Measurements from ENCODE around the gene IL19. TPM values are rescaled to one million over a fixed set of nuclear protein-coding genes. Genes with fewer than 3 reads are reported as not detected.

Gene IL19
- total and polyA plus RNA-seq, 4 donors, result 0.10 to 0.68 (median 0.12) TPM; not detected in 1

DNA sequence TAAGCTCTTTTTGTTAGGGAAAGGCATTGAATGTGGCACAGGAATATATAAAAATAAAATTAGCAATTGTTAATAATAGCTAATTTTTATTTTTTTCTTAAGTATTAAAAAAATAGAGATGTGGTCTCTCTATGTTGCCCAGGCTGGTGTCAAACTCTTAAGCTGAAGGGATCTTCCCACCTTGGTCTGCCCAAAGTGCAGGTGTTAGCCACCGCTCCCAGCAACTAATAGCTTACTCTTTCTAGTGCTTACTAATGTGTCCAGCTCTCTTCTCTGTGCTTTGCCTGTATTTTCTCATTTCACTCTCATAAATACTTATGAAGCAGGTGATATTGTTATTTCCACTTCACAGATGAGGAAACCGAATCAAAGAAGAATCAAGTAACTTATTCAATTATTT, 113.3 kb downstream of the IL19 start:
- H3K36me3 ChIP-seq (ENCODE audit: control insufficient read depth in 4 of 4, insufficient read depth in 4 of 4, low read length in 4 of 4), result no peaks in the 10 kb centered on the region
- TF ChIP-seq, protein P1, sequence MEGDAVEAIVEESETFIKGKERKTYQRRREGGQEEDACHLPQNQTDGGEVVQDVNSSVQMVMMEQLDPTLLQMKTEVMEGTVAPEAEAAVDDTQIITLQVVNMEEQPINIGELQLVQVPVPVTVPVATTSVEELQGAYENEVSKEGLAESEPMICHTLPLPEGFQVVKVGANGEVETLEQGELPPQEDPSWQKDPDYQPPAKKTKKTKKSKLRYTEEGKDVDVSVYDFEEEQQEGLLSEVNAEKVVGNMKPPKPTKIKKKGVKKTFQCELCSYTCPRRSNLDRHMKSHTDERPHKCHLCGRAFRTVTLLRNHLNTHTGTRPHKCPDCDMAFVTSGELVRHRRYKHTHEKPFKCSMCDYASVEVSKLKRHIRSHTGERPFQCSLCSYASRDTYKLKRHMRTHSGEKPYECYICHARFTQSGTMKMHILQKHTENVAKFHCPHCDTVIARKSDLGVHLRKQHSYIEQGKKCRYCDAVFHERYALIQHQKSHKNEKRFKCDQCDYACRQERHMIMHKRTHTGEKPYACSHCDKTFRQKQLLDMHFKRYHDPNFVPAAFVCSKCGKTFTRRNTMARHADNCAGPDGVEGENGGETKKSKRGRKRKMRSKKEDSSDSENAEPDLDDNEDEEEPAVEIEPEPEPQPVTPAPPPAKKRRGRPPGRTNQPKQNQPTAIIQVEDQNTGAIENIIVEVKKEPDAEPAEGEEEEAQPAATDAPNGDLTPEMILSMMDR (IDR thresholded peaks at IDR 0.05; ENCODE audit: control extremely low read depth, extremely low read depth), result no peak
- H3K27ac ChIP-seq (ENCODE audit: low read depth in 1 of 2, low read length in 1 of 2), result no peak overlapping the region
- ATAC-seq (ENCODE audit: insufficient read depth, low FRiP score) (no peak), DNase-seq (no peak)
- H3K4me3 ChIP-seq, result no peak overlapping the region
- H3K4me1 ChIP-seq (ENCODE audit: control insufficient read depth in 5 of 5, insufficient read depth in 5 of 5, low read length in 5 of 5), result no peaks in the 10 kb centered on the region
- H3K9ac ChIP-seq (ENCODE audit: insufficient read depth in 1 of 2, low read length in 2 of 2), result no peak overlapping the region
- H3K27me3 ChIP-seq (ENCODE audit: control insufficient read depth in 3 of 3, insufficient read depth in 3 of 3, low read length in 2 of 3), result no peaks in the 10 kb centered on the region
- WGBS, 2 donors, result 92 to 93% methylated on average over 2 of the region's 2 CpGs
- no peaks in the 10 kb centered on the region for H3K9me3 ChIP-seq (ENCODE audit: control insufficient read depth in 4 of 4, insufficient read depth in 3 of 4, low read length in 3 of 4)

DNA sequence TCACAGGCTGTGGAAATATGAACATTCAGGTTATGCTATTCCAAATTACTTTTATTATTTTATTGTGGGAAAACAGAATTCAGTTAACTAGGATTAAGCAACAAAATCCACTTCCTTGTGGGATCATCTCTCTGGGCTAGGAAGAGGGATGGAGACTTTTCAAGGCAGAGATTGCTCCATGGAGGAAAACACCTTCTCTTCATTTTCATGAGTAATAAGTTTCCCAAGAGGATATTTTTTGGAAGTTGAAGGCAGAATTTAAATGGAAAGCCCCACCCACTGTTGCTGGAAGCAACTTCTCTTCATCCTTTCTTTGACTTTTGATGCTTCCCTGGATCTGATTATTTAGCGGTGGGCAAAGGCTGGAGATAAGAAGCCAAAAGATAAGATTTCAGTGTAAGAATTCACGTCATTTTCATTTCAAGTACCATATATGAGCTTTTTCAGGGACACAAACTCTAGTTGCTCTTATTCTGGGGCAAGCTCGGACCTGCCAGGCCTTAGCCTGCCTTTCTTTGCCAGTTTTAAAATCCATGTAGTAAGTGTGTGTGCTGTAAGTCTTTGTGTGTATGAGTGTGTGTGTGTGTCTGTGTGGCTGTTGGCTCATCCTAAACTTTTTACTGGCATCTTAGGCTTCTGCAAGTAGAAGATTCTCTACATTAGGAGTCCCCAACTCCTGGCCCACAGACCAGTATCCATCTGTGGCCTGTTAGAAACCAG, 114.9 kb downstream of the IL19 start:
- DNase-seq (no peak), ATAC-seq (ENCODE audit: insufficient read depth, low FRiP score) (no peak)
- TF ChIP-seq, protein P1 (IDR thresholded peaks at IDR 0.05; ENCODE audit: control extremely low read depth, extremely low read depth), result no peak
- Histone ChIP-seq H3K4me3 (no peak overlapping the region), H3K9me3 (ENCODE audit: control insufficient read depth in 4 of 4, insufficient read depth in 3 of 4, low read length in 3 of 4) (no peaks in the 10 kb centered on the region), H3K4me1 (ENCODE audit: control insufficient read depth in 5 of 5, insufficient read depth in 5 of 5, low read length in 5 of 5) (peaks cover 0 to 1% (median 0%) of the 10 kb centered on the region in 5 donors), H3K36me3 (ENCODE audit: control insufficient read depth in 4 of 4, insufficient read depth in 4 of 4, low read length in 4 of 4) (no peaks in the 10 kb centered on the region), H3K27me3 (ENCODE audit: control insufficient read depth in 3 of 3, insufficient read depth in 3 of 3, low read length in 2 of 3) (no peaks in the 10 kb centered on the region), H3K27ac (ENCODE audit: low read depth in 1 of 2, low read length in 1 of 2) (no peak overlapping the region), H3K9ac (ENCODE audit: insufficient read depth in 1 of 2, low read length in 2 of 2) (no peak overlapping the region)
- 80 to 97% methylated on average over 3 of the region's 3 CpGs for WGBS, 2 donors

DNA sequence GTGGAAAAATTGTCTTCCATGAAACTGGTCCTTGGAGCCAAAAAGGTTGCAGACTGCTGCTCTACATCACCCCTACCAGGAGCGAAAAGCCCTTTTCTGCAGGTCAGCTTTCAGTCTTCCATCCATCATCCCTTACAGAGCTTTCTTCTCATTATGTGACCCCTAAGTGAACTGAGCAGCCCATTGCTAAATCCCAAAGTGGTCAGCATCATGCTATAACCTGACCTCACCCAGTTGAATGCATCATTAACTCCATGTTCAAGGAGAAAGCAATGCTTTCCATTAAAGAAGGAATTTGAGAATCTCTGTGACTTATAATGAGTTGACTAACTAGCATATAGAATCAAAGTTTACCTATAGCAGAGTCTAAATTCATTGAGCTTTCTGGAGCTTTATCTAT, 116.3 kb downstream of the IL19 start:
- Histone ChIP-seq H3K4me1 (ENCODE audit: control insufficient read depth in 5 of 5, insufficient read depth in 5 of 5, low read length in 5 of 5) (peaks cover 0 to 5% (median 0%) of the 10 kb centered on the region in 5 donors), H3K27me3 (ENCODE audit: control insufficient read depth in 3 of 3, insufficient read depth in 3 of 3, low read length in 2 of 3) (peaks cover 0 to 2% (median 0%) of the 10 kb centered on the region in 3 donors), H3K9me3 (ENCODE audit: control insufficient read depth in 4 of 4, insufficient read depth in 3 of 4, low read length in 3 of 4) (no peaks in the 10 kb centered on the region), H3K36me3 (ENCODE audit: control insufficient read depth in 4 of 4, insufficient read depth in 4 of 4, low read length in 4 of 4) (no peaks in the 10 kb centered on the region), H3K27ac (ENCODE audit: low read depth in 1 of 2, low read length in 1 of 2) (no peak overlapping the region), H3K9ac (ENCODE audit: insufficient read depth in 1 of 2, low read length in 2 of 2) (no peak overlapping the region), H3K4me3 (no peak overlapping the region)
- 97 to 100% methylated on average over 1 of the region's 1 CpG for WGBS, 2 donors
- ATAC-seq (ENCODE audit: insufficient read depth, low FRiP score) (no peak), DNase-seq (no peak)
- TF ChIP-seq, protein P1 (IDR thresholded peaks at IDR 0.05; ENCODE audit: control extremely low read depth, extremely low read depth), result no peak

All from lung (tissue), 12 donors.